OCI-LY3 (cell line): ENCODE data around the gene KDM1B.

ENCODE experiments used
- CTCF ChIP-seq: fragments of 200-600, 300-600 bp; sonication (generic); IDR thresholded peaks from 2 replicates; pipeline ENCODE4 v1.5.1; 2014; ENCODE audit warnings: antibody characterized with exemption, low read length, low read depth
- EZH2phosphoT487 ChIP-seq: fragments of 200-600 bp; shearing (Covaris generic); IDR thresholded peaks from 2 replicates; pipeline ENCODE4 v1.6.1; 2018; ENCODE audit warnings: antibody characterized with exemption, mixed run types, low read depth

- TF ChIP-seq CTCF (no peak), EZH2phosphoT487 (no peak)
These were observed 30.8 kb downstream of the KDM1B start for GRCh38 chr6:18186033-18186432.
